ENCODE results near the gene TJP2.

TJP2 gene

DNA sequence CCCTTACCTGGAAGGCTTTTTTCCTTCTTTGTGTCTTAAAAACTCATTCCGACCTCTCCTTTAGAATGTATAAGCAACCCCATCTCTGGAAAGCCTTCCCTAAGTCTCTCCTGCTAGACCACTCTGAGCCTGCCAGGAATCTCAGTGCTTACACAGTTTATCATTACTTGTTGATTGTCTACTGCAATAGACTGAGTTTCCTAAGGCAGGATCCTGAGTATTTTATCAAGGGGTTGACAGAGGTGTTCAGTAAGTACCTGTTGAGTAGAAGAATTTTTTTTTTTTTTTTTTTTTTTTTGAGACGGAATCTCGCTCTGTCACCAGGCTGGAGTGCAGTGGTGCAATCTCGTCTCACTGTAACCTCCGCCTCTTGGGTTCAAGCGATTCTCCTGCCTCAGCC, 2.6 kb upstream of the TJP2 start:
- Histone ChIP-seq H4K20me1 (ENCODE audit: insufficient read depth, low read length) (no peaks in the 10 kb centered on the region), H3K9ac (ENCODE audit: low read length) (no peak overlapping the region), H3K27ac (ENCODE audit: low read length) (no peak overlapping the region), H3K27me3 (ENCODE audit: low read depth, low read length) (no peaks in the 10 kb centered on the region), H3K9me3 (ENCODE audit: insufficient read depth, low read length) (no peaks in the 10 kb centered on the region), H3K4me3 (ENCODE audit: low read length) (no peak overlapping the region), H3K4me1 (ENCODE audit: low read length) (peaks cover 40% of the 10 kb centered on the region), H3K79me2 (ENCODE audit: low read length) (peaks cover 26% of the 10 kb centered on the region), H3K4me2 (ENCODE audit: low read length) (no peak overlapping the region), H2AFZ (ENCODE audit: low read depth, low read length) (no peak overlapping the region), H3K36me3 (replicated peaks; ENCODE audit: low read depth, low read length) (no peaks in the 10 kb centered on the region)
- no peak for TF ChIP-seq EZH2phosphoT487 (IDR thresholded peaks at IDR 0.05; ENCODE audit: low read depth)
- no peak for TF ChIP-seq CTCF (IDR thresholded peaks at IDR 0.05; ENCODE audit: low read depth, low read length)

- no peaks in the 10 kb centered on the region for H3K36me3 ChIP-seq (replicated peaks; ENCODE audit: low read depth, low read length)
- peak overlapping the region; percentile 79; the same call in 1 of the 2 replicates for H3K9ac ChIP-seq (ENCODE audit: low read length)
- TF ChIP-seq EZH2phosphoT487 (IDR thresholded peaks at IDR 0.05; ENCODE audit: low read depth), result no peak
- peak overlapping the region; percentile 98 for H3K4me2 ChIP-seq (ENCODE audit: low read length)
- peaks cover 40% of the 10 kb centered on the region for H3K79me2 ChIP-seq (ENCODE audit: low read length)
- no peaks in the 10 kb centered on the region for H3K9me3 ChIP-seq (ENCODE audit: insufficient read depth, low read length)
- H3K4me3 ChIP-seq (ENCODE audit: low read length), result peak overlapping the region; percentile 97
- no peak overlapping the region for H2AFZ ChIP-seq (ENCODE audit: low read depth, low read length)
- H4K20me1 ChIP-seq (ENCODE audit: insufficient read depth, low read length), result peaks cover 11% of the 10 kb centered on the region
- H3K4me1 ChIP-seq (ENCODE audit: low read length), result peaks cover 53% of the 10 kb centered on the region
- H3K27ac ChIP-seq (ENCODE audit: low read length), result no peak overlapping the region
- H3K27me3 ChIP-seq (ENCODE audit: low read depth, low read length), result no peaks in the 10 kb centered on the region
Measured at GRCh38 chr9:69172895-69173294, 1.2 kb upstream of the TJP2 start.

- peak overlapping the region; percentile 98 for H3K4me2 ChIP-seq (ENCODE audit: low read length)
- H2AFZ ChIP-seq (ENCODE audit: low read depth, low read length), result peak overlapping the region; percentile 12; the same call in 1 of the 2 replicates
- H3K4me3 ChIP-seq (ENCODE audit: low read length), result peak overlapping the region; percentile 97
- H3K4me1 ChIP-seq (ENCODE audit: low read length), result peaks cover 54% of the 10 kb centered on the region
- peaks cover 17% of the 10 kb centered on the region for H4K20me1 ChIP-seq (ENCODE audit: insufficient read depth, low read length)
- TF ChIP-seq EZH2phosphoT487 (IDR thresholded peaks at IDR 0.05; ENCODE audit: low read depth), result no peak
- no peak for TF ChIP-seq CTCF (IDR thresholded peaks at IDR 0.05; ENCODE audit: low read depth, low read length)
- peak overlapping the region; percentile 79 for H3K9ac ChIP-seq (ENCODE audit: low read length)
- H3K79me2 ChIP-seq (ENCODE audit: low read length), result peaks cover 46% of the 10 kb centered on the region
- peak overlapping the region; percentile 97 for H3K27ac ChIP-seq (ENCODE audit: low read length)
- H3K36me3 ChIP-seq (replicated peaks; ENCODE audit: low read depth, low read length), result no peaks in the 10 kb centered on the region
- no peaks in the 10 kb centered on the region for H3K9me3 ChIP-seq (ENCODE audit: insufficient read depth, low read length)
- H3K27me3 ChIP-seq (ENCODE audit: low read depth, low read length), result no peaks in the 10 kb centered on the region
Measured at GRCh38 chr9:69173497-69173890, 583 bp upstream of the TJP2 start.

GRCh38 chr9:69174616-69175463, 763 bp downstream of the TJP2 start:
- TF ChIP-seq EZH2phosphoT487 (IDR thresholded peaks at IDR 0.05; ENCODE audit: low read depth) (no peak), CTCF (IDR thresholded peaks at IDR 0.05; ENCODE audit: low read depth, low read length) (no peak)
- Histone ChIP-seq H4K20me1 (ENCODE audit: insufficient read depth, low read length) (peaks cover 28% of the 10 kb centered on the region), H3K4me1 (ENCODE audit: low read length) (peaks cover 50% of the 10 kb centered on the region), H3K27ac (ENCODE audit: low read length) (peak overlapping the region; percentile 97), H3K9ac (ENCODE audit: low read length) (peak overlapping the region; percentile 79), H3K36me3 (replicated peaks; ENCODE audit: low read depth, low read length) (peaks cover 6% of the 10 kb centered on the region), H2AFZ (ENCODE audit: low read depth, low read length) (no peak overlapping the region), H3K27me3 (ENCODE audit: low read depth, low read length) (no peaks in the 10 kb centered on the region), H3K79me2 (ENCODE audit: low read length) (peaks cover 60% of the 10 kb centered on the region), H3K4me2 (ENCODE audit: low read length) (peak overlapping the region; percentile 98), H3K4me3 (ENCODE audit: low read length) (peak overlapping the region; percentile 97), H3K9me3 (ENCODE audit: insufficient read depth, low read length) (no peaks in the 10 kb centered on the region)
